Stimulated activated CD4-positive, alpha-beta T cell treated with anti-CD3 and anti-CD28 coated beads, Interleukin-1b, Interleukin-23, amount 100 ng/mL, for 4 hours (primary cell): ENCODE data around the gene LCN12.
"Not testable (repeated sequence)": the region's sequence is repeated elsewhere in the genome, so short reads cannot be mapped to it uniquely, and the experiment has no call there.

Experiments
- DNase-seq, 2 donors: peaks; one replicate each; pipeline ENCODE4 v3.0.0-alpha.2; 2020; ENCODE audit warnings: low read depth in 2 of 2

LCN12 gene

GRCh38 chr9:136991993-136992818, 40.1 kb downstream of the LCN12 start, which contains the start of gene PAXX:
Gene PAXX, plus strand, starts transcription at chr9:136992422. Its CDS starts 22 bp downstream, at chr9:136992444.
- peak; percentile 93 to 97 for DNase-seq

- no peak for DNase-seq
Measured at GRCh38 chr9:136992819-136993369, 40.8 kb downstream of the LCN12 start.

- no peak for DNase-seq
Measured at GRCh38 chr9:136994180-136994887, 42.3 kb downstream of the LCN12 start.

GRCh38 chr9:136994888-136995230, 42.8 kb downstream of the LCN12 start:
- no peak for DNase-seq

- DNase-seq: no peak
Measured at GRCh38 chr9:136995362-136995761, 43.3 kb downstream of the LCN12 start.

- DNase-seq: no peak
Measured at GRCh38 chr9:136995772-136996311, 43.8 kb downstream of the LCN12 start.

- no peak for DNase-seq
Measured at GRCh38 chr9:136996361-136997292, 44.6 kb downstream of the LCN12 start, which contains the start of gene CLIC3. Gene CLIC3, minus strand, starts transcription at chr9:136996568. Its CDS starts 25 bp downstream, at chr9:136996543.

- DNase-seq: no peak
Measured at GRCh38 chr9:136997371-136997770, 45.3 kb downstream of the LCN12 start.

GRCh38 chr9:136997830-136998234, 45.8 kb downstream of the LCN12 start:
- no peak for DNase-seq

- no peak for DNase-seq
Measured at GRCh38 chr9:137000177-137000930, 48.3 kb downstream of the LCN12 start.

- DNase-seq: no peak
Measured at GRCh38 chr9:137001857-137002645, 50.0 kb downstream of the LCN12 start.

GRCh38 chr9:137002646-137003041, 50.6 kb downstream of the LCN12 start:
- no peak for DNase-seq

GRCh38 chr9:137004285-137004684, 52.2 kb downstream of the LCN12 start:
- not testable (repeated sequence) for DNase-seq
